ENCODE measurements around the gene NKAIN2.
"Not testable (repeated sequence)": the region's sequence is repeated elsewhere in the genome, so short reads cannot be mapped to it uniquely, and the experiment has no call there.

NKAIN2 gene

GRCh38 chr6:124560873-124561567, 757.4 kb downstream of the NKAIN2 start:
- H3K36me3 ChIP-seq: no peaks in the 10 kb centered on the region
- TF ChIP-seq CTCF (IDR thresholded peaks at IDR 0.05): no peak
- no peaks in the 10 kb centered on the region for H3K4me1 ChIP-seq (ENCODE audit: control insufficient read depth in 1 of 2, insufficient read depth in 1 of 2, low read depth in 1 of 2, low read length in 1 of 2)
- no peaks in the 10 kb centered on the region for H3K27me3 ChIP-seq
- H3K9me3 ChIP-seq: no peaks in the 10 kb centered on the region
- no peak overlapping the region for H3K27ac ChIP-seq
- H3K4me3 ChIP-seq (ENCODE audit: low read depth in 1 of 2, low read length in 1 of 2): no peak overlapping the region

- Histone ChIP-seq H3K4me1 (ENCODE audit: control insufficient read depth in 1 of 2, insufficient read depth in 1 of 2, low read depth in 1 of 2, low read length in 1 of 2) (no peaks in the 10 kb centered on the region), H3K27ac (no peak overlapping the region), H3K27me3 (no peaks in the 10 kb centered on the region), H3K36me3 (no peaks in the 10 kb centered on the region), H3K9me3 (no peaks in the 10 kb centered on the region), H3K4me3 (ENCODE audit: low read depth in 1 of 2, low read length in 1 of 2) (no peak overlapping the region)
- TF ChIP-seq CTCF (IDR thresholded peaks at IDR 0.05): no peak
Measured at GRCh38 chr6:124561635-124562130, 758.0 kb downstream of the NKAIN2 start.

GRCh38 chr6:124564125-124564524, 760.5 kb downstream of the NKAIN2 start:
- not testable (repeated sequence) for H3K9me3 ChIP-seq; H3K4me3 ChIP-seq (ENCODE audit: low read depth in 1 of 2, low read length in 1 of 2); H3K36me3 ChIP-seq; H3K27ac ChIP-seq; H3K4me1 ChIP-seq (ENCODE audit: control insufficient read depth in 1 of 2, insufficient read depth in 1 of 2, low read depth in 1 of 2, low read length in 1 of 2); H3K27me3 ChIP-seq

- H3K9me3 ChIP-seq: no peaks in the 10 kb centered on the region
- TF ChIP-seq CTCF (IDR thresholded peaks at IDR 0.05): no peak
- H3K4me3 ChIP-seq (ENCODE audit: low read depth in 1 of 2, low read length in 1 of 2): no peak overlapping the region
- H3K27me3 ChIP-seq: no peaks in the 10 kb centered on the region
- no peak overlapping the region for H3K27ac ChIP-seq
- no peaks in the 10 kb centered on the region for H3K36me3 ChIP-seq
- H3K4me1 ChIP-seq (ENCODE audit: control insufficient read depth in 1 of 2, insufficient read depth in 1 of 2, low read depth in 1 of 2, low read length in 1 of 2): no peaks in the 10 kb centered on the region
Measured at GRCh38 chr6:124567401-124567800, 763.7 kb downstream of the NKAIN2 start.

- no peak for TF ChIP-seq CTCF (IDR thresholded peaks at IDR 0.05)
- Histone ChIP-seq H3K9me3 (no peaks in the 10 kb centered on the region), H3K4me3 (ENCODE audit: low read depth in 1 of 2, low read length in 1 of 2) (no peak overlapping the region), H3K27me3 (no peaks in the 10 kb centered on the region), H3K36me3 (no peaks in the 10 kb centered on the region), H3K27ac (no peak overlapping the region), H3K4me1 (ENCODE audit: control insufficient read depth in 1 of 2, insufficient read depth in 1 of 2, low read depth in 1 of 2, low read length in 1 of 2) (no peaks in the 10 kb centered on the region)
Measured at GRCh38 chr6:124573953-124574352, 770.3 kb downstream of the NKAIN2 start.

GRCh38 chr6:124577734-124578281, 774.1 kb downstream of the NKAIN2 start:
- no peaks in the 10 kb centered on the region for H3K9me3 ChIP-seq
- H3K4me3 ChIP-seq (ENCODE audit: low read depth in 1 of 2, low read length in 1 of 2): no peak overlapping the region
- no peak overlapping the region for H3K27ac ChIP-seq
- TF ChIP-seq CTCF (IDR thresholded peaks at IDR 0.05): no peak
- no peaks in the 10 kb centered on the region for H3K36me3 ChIP-seq
- no peaks in the 10 kb centered on the region for H3K27me3 ChIP-seq
- no peaks in the 10 kb centered on the region for H3K4me1 ChIP-seq (ENCODE audit: control insufficient read depth in 1 of 2, insufficient read depth in 1 of 2, low read depth in 1 of 2, low read length in 1 of 2)
